Astrocyte of the spinal cord (primary cell): Measurements from ENCODE around the gene STPG2.

ENCODE experiments used
- DNase-seq: peaks from one replicate; pipeline ENCODE4 v3.0.0; 2011; ENCODE audit warnings: low read depth, low spot score
- H3K4me3 ChIP-seq: 2 replicates; pipeline ENCODE4 v1.5.1; 2011; ENCODE audit warnings: low read depth, mild to moderate bottlenecking, low read length, moderate library complexity
- CTCF ChIP-seq: IDR thresholded peaks from 2 replicates; pipeline ENCODE4 v1.5.1; 2012; ENCODE audit warnings: low read depth, mild to moderate bottlenecking, low read length, inconsistent platforms
- in situ Hi-C: cut with HindIII; loops from 2 replicates; pipeline ENCODE4 v1.10.0; 2017; ENCODE audit warnings: low sequenced_read_pairs

The STPG2 gene

DNA sequence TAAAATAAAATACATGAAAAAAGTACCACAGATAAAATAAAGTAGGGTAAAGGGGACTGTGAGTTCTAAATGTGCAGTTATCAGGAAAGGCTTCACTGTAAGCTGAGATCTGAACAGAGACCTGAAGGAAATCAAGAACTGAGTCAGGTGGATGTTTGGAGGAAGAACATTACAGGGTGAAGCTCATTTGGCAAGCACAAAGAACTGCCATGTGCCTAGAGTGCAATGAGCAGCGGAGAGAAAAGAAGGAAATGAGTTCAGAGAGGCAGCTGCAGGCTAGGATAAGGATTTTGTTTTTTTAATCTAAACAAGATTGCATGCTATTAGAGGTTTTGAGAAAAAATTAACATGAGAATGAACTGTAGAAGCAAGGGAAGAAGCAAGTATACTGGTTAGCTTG, 373.1 kb downstream of the STPG2 start:
- TF ChIP-seq CTCF = no peak
- DNase-seq = no peak
- in situ Hi-C loops = no loop called here
- H3K4me3 ChIP-seq = no peak overlapping the region

DNA sequence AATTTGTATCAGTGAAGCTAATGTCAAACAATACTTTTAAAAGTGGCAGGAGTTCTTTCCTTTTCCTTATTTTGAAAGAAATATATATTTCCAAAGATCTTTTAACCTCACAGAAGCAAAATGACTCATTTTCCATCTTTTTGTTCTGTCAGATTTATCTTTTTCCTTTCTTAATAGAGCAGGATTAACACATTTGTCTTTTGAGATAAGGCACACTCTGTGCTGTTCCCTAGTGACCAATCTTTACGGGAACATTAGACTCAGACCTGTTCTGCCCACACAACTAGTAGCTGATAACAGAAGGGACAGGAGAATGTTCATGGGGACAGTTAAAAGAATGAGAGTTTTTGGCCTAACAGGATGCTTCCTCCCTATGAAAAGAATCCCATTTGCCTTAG, 381.2 kb downstream of the STPG2 start:
- no peak for DNase-seq
- no peak overlapping the region for H3K4me3 ChIP-seq
- no peak for TF ChIP-seq CTCF
- in situ Hi-C loops = no loop called here

GRCh38 chr4:97761445-97762114, 381.7 kb downstream of the STPG2 start:
- DNase-seq = peak; percentile 7
- TF ChIP-seq CTCF = no peak
- in situ Hi-C loops = no loop called here
- H3K4me3 ChIP-seq = no peak overlapping the region

DNA sequence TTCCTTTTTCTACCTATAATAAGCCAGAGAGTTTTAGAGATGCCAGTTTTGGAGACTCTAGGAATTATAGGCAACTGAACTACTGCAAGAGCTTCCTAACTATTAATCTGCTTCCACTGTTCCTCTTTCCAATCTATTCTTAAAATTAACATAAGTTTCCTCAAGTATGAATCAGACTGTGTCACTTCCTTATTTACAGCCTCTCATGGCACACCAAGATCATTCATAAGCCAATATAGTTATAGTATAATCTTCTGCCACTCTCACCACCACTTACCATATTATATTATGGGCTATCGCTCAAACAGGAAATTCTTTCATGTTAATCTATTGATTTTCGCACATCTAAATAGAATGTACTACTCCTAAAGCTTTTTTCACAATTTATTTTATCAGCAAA, 383.5 kb downstream of the STPG2 start:
- no peak overlapping the region for H3K4me3 ChIP-seq
- no peak for TF ChIP-seq CTCF
- in situ Hi-C loops = no loop called here
- DNase-seq = no peak

- in situ Hi-C loops = no loop called here
- TF ChIP-seq CTCF = no peak
- no peak overlapping the region for H3K4me3 ChIP-seq
- DNase-seq = no peak
Observed at GRCh38 chr4:97752599-97752998, 390.7 kb downstream of the STPG2 start.

- DNase-seq = no peak
- no peak overlapping the region for H3K4me3 ChIP-seq
- in situ Hi-C loops = no loop called here
- no peak for TF ChIP-seq CTCF
Observed at GRCh38 chr4:97747945-97748344, 395.3 kb downstream of the STPG2 start.
